ENCODE data around the gene ZNF804A.

DNA sequence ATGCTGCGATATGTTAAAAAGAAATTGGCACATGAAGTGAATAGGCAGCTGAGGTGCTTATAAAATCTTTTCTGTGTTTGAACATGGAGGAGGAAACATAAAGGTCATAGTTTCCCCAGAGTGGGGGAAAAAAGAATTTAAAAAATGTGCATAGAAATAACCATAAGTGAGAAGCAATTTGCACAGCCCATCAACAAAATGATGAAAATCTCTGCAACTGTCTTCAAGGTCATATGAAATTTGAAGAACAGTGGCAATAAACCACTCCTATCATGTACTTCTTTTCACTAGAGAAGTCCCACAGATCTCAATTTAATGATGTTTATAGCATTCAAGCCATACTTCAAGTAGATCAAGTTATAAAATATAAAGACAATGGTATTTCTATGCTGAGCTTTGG is 46.7 kb upstream of the ZNF804A start:
- TF ChIP-seq, protein P1, sequence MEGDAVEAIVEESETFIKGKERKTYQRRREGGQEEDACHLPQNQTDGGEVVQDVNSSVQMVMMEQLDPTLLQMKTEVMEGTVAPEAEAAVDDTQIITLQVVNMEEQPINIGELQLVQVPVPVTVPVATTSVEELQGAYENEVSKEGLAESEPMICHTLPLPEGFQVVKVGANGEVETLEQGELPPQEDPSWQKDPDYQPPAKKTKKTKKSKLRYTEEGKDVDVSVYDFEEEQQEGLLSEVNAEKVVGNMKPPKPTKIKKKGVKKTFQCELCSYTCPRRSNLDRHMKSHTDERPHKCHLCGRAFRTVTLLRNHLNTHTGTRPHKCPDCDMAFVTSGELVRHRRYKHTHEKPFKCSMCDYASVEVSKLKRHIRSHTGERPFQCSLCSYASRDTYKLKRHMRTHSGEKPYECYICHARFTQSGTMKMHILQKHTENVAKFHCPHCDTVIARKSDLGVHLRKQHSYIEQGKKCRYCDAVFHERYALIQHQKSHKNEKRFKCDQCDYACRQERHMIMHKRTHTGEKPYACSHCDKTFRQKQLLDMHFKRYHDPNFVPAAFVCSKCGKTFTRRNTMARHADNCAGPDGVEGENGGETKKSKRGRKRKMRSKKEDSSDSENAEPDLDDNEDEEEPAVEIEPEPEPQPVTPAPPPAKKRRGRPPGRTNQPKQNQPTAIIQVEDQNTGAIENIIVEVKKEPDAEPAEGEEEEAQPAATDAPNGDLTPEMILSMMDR (IDR thresholded peaks at IDR 0.05): no peak
- TF ChIP-seq EZH2 (IDR thresholded peaks at IDR 0.05): no peak
- TF ChIP-seq EZH2phosphoT487 (IDR thresholded peaks at IDR 0.05): no peak

All from neural progenitor cell (in vitro differentiated cells).